GM12892 (cell line): ENCODE results near the gene KIRREL3.

Source experiments
- POLR2A ChIP-seq: IDR thresholded peaks from 2 replicates; pipeline ENCODE4 v1.6.1; 2011; ENCODE audit warnings: low read depth, low read length, control low read depth
- POLR2AphosphoS5 ChIP-seq: IDR thresholded peaks from 2 replicates; pipeline ENCODE4 v1.6.1; 2011; ENCODE audit warnings: low read depth, low read length, control low read depth
- TAF1 ChIP-seq: IDR thresholded peaks from 2 replicates; pipeline ENCODE4 v1.6.1; 2011; ENCODE audit warnings: low read depth, mild to moderate bottlenecking, control low read depth, low read length, borderline replicate concordance

- TF ChIP-seq POLR2A (no peak), POLR2AphosphoS5 (no peak), TAF1 (no peak)
These were observed 41.9 kb upstream of the KIRREL3 start for GRCh38 chr11:127042445-127042844.
